Natural killer cell (primary cell): ENCODE data around the gene EHD1. TPM values are rescaled to one million over a fixed set of nuclear protein-coding genes. Genes with fewer than 3 reads are reported as not detected.

Source experiments
- ATAC-seq, 3 donors: fragments of 150-1000 bp in 2 of 3; fragments of 200-7000 bp in 1 of 3; cut with Tn5 transposase; 1 replicate in 1 of 3; 2 replicates in 2 of 3; pipeline ENCODE4 v1.10.0; 2021; ENCODE audit warnings: mild to moderate bottlenecking in 2 of 3, moderate library complexity in 2 of 3
- DNase-seq, 2 donors: peaks; one replicate each; pipeline versions ENCODE4 v3.0.0 to v3.0.0-alpha.2; 2013 to 2021; ENCODE audit warnings: mixed read lengths in 1 of 2
- H3K27ac ChIP-seq: one replicate; pipeline ENCODE4 v1.5.1; 2013; ENCODE audit warnings: mild to moderate bottlenecking, low read length
- H3K27me3 ChIP-seq: one replicate; pipeline ENCODE4 v1.6.1; 2013; ENCODE audit warnings: low read length; ENCODE audit not compliant: control insufficient read depth, insufficient read depth
- H3K36me3 ChIP-seq: one replicate; pipeline ENCODE4 v1.6.1; 2013; ENCODE audit warnings: low read length; ENCODE audit not compliant: control insufficient read depth, insufficient read depth
- H3K4me1 ChIP-seq: one replicate; pipeline ENCODE4 v1.6.1; 2013; ENCODE audit warnings: low read length; ENCODE audit not compliant: control insufficient read depth, insufficient read depth
- H3K4me3 ChIP-seq: one replicate; pipeline ENCODE4 v1.5.1; 2013; ENCODE audit warnings: low read length
- H3K9me3 ChIP-seq: one replicate; pipeline ENCODE4 v1.6.1; 2013; ENCODE audit warnings: low read length; ENCODE audit not compliant: control insufficient read depth, insufficient read depth
- H3K27ac Mint-ChIP-seq, 2 donors: one replicate each; pipeline ENCODE4 v1.8.0; 2022; ENCODE audit warnings: mild to moderate bottlenecking in 2 of 2, mixed read lengths in 2 of 2, moderate library complexity in 1 of 2
- H3K27me3 Mint-ChIP-seq, 2 donors: one replicate each; pipeline ENCODE4 v1.8.0; 2022; ENCODE audit warnings: low read depth in 2 of 2, mixed read lengths in 2 of 2
- H3K36me3 Mint-ChIP-seq: one replicate; pipeline ENCODE4 v1.8.0; 2022; ENCODE audit warnings: mixed read lengths
- H3K4me1 Mint-ChIP-seq, 2 donors: one replicate each; pipeline ENCODE4 v1.8.0; 2022; ENCODE audit warnings: mixed read lengths in 2 of 2
- H3K4me3 Mint-ChIP-seq: one replicate; pipeline ENCODE4 v1.8.0; 2022; ENCODE audit warnings: mild to moderate bottlenecking, moderate library complexity, mixed read lengths
- H3K9me3 Mint-ChIP-seq, 2 donors: one replicate each; pipeline ENCODE4 v1.8.0; 2022; ENCODE audit warnings: mixed read lengths in 2 of 2
- WGBS: methylation state at CpG from one replicate; pipeline ENCODE4 v1.1.7; 2013; ENCODE audit warnings: missing lambda C conversion rate; ENCODE audit not compliant: insufficient coverage; 5-methylcytosine and 5-hydroxymethylcytosine counted together
- intact Hi-C: fragments of 100-400 bp; cut with micrococcal nuclease; formaldehyde crosslinking; loops from one replicate; pipeline ENCODE4 v1.14.2; 2022
- total RNA-seq, 4 donors: library from RNA; stranded (reverse); fragments of 120-200 nt in 1 of 4; gene quantifications; one replicate each; pipeline versions ENCODE4 v1.2.3 to v1.2.4, GENCODE V29; 2013 to 2022
- TF ChIP-seq, protein P1 (sequence below): fragments of 200-600 bp; IDR thresholded peaks from one replicate; pipeline ENCODE4 v1.8.0; 2022; ENCODE audit warnings: antibody characterized with exemption

The EHD1 gene
- total RNA-seq, 3 donors from 2014 or later (not counting 1 experiment from before 2014, with no cell fraction given), result 218 to 246 (median 225) TPM

GRCh38 chr11:64852804-64853509 is 25.5 kb downstream of the EHD1 start:
- DNase-seq, result peak in 1 of 2 donors; percentile 60
- peaks cover 39% of the 10 kb centered on the region for H3K36me3 ChIP-seq
- Mint-ChIP-seq H3K36me3 (no peaks in the 10 kb centered on the region), H3K4me1 (peaks cover 71 to 79% of the 10 kb centered on the region in 2 donors), H3K4me3 (peak overlapping the region; percentile 81), H3K27ac (peak overlapping the region; percentile 95 to 96), H3K9me3 (no peaks in the 10 kb centered on the region), H3K27me3 (no peaks in the 10 kb centered on the region)
- H3K4me1 ChIP-seq, result peaks cover 100% of the 10 kb centered on the region
- intact Hi-C loops, result no loop called here
- no peak overlapping the region for H3K4me3 ChIP-seq
- TF ChIP-seq, protein P1, sequence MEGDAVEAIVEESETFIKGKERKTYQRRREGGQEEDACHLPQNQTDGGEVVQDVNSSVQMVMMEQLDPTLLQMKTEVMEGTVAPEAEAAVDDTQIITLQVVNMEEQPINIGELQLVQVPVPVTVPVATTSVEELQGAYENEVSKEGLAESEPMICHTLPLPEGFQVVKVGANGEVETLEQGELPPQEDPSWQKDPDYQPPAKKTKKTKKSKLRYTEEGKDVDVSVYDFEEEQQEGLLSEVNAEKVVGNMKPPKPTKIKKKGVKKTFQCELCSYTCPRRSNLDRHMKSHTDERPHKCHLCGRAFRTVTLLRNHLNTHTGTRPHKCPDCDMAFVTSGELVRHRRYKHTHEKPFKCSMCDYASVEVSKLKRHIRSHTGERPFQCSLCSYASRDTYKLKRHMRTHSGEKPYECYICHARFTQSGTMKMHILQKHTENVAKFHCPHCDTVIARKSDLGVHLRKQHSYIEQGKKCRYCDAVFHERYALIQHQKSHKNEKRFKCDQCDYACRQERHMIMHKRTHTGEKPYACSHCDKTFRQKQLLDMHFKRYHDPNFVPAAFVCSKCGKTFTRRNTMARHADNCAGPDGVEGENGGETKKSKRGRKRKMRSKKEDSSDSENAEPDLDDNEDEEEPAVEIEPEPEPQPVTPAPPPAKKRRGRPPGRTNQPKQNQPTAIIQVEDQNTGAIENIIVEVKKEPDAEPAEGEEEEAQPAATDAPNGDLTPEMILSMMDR, result no peak
- H3K27ac ChIP-seq, result peak overlapping the region; percentile 90
- 59% methylated on average over 22 of the region's 24 CpGs for WGBS
- H3K27me3 ChIP-seq, result no peaks in the 10 kb centered on the region
- ATAC-seq, result peak; percentile 4 to 46 (median 31)
- no peaks in the 10 kb centered on the region for H3K9me3 ChIP-seq

DNA sequence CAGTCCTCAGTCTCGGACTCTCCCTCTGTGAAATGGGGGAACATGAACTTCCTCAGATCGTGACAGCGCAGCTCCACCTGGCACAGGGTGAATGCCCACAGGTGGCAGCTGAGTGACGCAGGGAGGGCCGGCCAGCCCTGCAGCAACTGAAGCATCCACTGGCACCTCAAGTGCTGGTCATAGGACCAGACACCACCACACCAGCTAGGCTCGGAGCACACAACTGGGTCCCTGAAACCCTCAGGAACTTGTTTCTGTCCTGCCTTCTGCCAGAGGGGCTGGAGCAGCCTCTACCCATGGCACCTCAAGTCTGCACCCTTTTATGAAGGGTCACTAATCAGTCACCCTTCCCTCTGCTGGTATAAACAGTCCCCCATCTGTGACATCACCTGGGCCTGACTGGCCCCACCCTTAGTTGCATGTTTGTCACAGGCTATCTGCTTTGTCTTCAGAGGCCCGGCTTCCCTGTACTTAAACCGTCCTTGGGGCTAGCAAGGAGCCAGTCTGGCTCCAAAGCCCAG is 26.5 kb downstream of the EHD1 start:
- peaks cover 31% of the 10 kb centered on the region for H3K36me3 ChIP-seq
- no peaks in the 10 kb centered on the region for H3K36me3 Mint-ChIP-seq
- H3K27me3 ChIP-seq, result no peaks in the 10 kb centered on the region
- H3K27ac Mint-ChIP-seq, result peak overlapping the region; percentile 95 to 96
- no peaks in the 10 kb centered on the region for H3K27me3 Mint-ChIP-seq
- peaks cover 71 to 80% of the 10 kb centered on the region in 2 donors for H3K4me1 Mint-ChIP-seq
- TF ChIP-seq, protein P1, result no peak
- intact Hi-C loops, result loop anchor here (1.0 kb wide), 1 partner anchor 7 kb away; no protein-coding TSS in a partner anchor
- peaks cover 100% of the 10 kb centered on the region for H3K4me1 ChIP-seq
- peak in 1 of 2 donors; percentile 51 for DNase-seq
- no peaks in the 10 kb centered on the region for H3K9me3 Mint-ChIP-seq
- WGBS, result 41% methylated on average over 8 of the region's 8 CpGs
- peak overlapping the region; percentile 77 for H3K4me3 Mint-ChIP-seq
- H3K4me3 ChIP-seq, result no peak overlapping the region
- H3K27ac ChIP-seq, result peak overlapping the region; percentile 90
- no peaks in the 10 kb centered on the region for H3K9me3 ChIP-seq
- ATAC-seq, result no peak

- DNase-seq, result peak; percentile 49 to 86
- TF ChIP-seq, protein P1, result no peak
- peaks cover 65 to 74% of the 10 kb centered on the region in 2 donors for H3K4me1 Mint-ChIP-seq
- no peaks in the 10 kb centered on the region for H3K27me3 Mint-ChIP-seq
- no peaks in the 10 kb centered on the region for H3K27me3 ChIP-seq
- no peak overlapping the region for H3K4me3 ChIP-seq
- peak overlapping the region; percentile 77 for H3K4me3 Mint-ChIP-seq
- H3K4me1 ChIP-seq, result peaks cover 93% of the 10 kb centered on the region
- no peaks in the 10 kb centered on the region for H3K9me3 Mint-ChIP-seq
- no peaks in the 10 kb centered on the region for H3K9me3 ChIP-seq
- intact Hi-C loops, result loop anchor here (1.0 kb wide), 1 partner anchor 8 kb away; no protein-coding TSS in a partner anchor
- ATAC-seq, result peak; percentile 48 to 68 (median 67)
- peak overlapping the region; percentile 95 to 96 for H3K27ac Mint-ChIP-seq
- peak overlapping the region; percentile 90 for H3K27ac ChIP-seq
- H3K36me3 ChIP-seq, result peaks cover 28% of the 10 kb centered on the region
- WGBS, result under 1% methylated on average over 13 of the region's 13 CpGs
- H3K36me3 Mint-ChIP-seq, result no peaks in the 10 kb centered on the region
These were observed 27.3 kb downstream of the EHD1 start for GRCh38 chr11:64850979-64851567.
